ENCODE measurements around the gene PLCB1. TPM values are rescaled to one million over a fixed set of nuclear protein-coding genes. Genes with fewer than 3 reads are reported as not detected.

The PLCB1 gene
- total and polyA plus RNA-seq, 4 donors = 1.6 to 43.8 (median 6.1) TPM

DNA sequence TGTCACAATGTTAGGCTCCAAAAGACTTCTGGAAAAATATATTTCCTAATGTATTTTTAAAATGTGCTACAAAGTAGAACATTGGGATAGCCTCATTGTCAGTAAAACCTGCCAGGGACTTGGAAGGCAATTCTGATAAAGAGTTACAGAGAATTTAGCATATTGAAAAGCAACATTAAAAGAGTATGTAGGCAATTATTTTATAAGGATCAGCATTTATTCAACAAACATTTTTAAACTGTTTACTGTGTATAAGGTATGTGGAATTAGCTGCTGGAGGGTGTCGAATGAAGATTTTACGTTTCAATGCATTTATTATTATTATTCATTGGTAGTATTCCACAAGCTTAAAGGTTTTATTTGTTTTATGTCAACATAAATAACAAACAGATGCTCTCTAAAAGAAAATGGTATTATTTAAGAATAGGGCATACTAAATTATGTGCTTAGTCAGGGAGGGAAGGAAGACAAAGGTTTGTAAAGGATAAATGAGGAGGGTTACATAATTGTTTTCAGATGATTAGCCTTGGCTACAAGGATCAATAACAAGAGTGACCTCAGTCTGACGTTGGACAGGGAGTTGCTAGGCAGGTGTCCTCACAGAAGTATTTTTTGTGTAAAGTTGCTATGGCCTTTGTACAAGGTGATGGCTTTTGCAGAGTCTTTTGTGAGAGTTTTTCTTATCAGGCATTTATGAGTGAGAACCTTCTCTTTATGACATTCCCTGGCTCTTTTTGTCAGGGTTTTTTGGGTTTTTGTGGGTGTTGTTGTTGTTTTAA, 623.5 kb downstream of the PLCB1 start:
- no peak overlapping the region for H3K4me3 ChIP-seq
- no peak for ATAC-seq (ENCODE audit: insufficient read depth, low FRiP score)
- H3K27ac ChIP-seq (ENCODE audit: low read depth in 1 of 2, low read length in 1 of 2) = no peak overlapping the region

GRCh38 chr20:8756410-8756809, 624.3 kb downstream of the PLCB1 start:
- 82 to 87% methylated on average over 2 of the region's 2 CpGs for WGBS, 2 donors
- no peak for TF ChIP-seq CTCF (IDR thresholded peaks at IDR 0.05; ENCODE audit: control extremely low read depth, extremely low read depth)
- Histone ChIP-seq H3K9ac (ENCODE audit: insufficient read depth in 1 of 2, low read length in 2 of 2) (no peak overlapping the region), H3K4me3 (no peak overlapping the region), H3K4me1 (ENCODE audit: control insufficient read depth in 5 of 5, insufficient read depth in 5 of 5, low read length in 5 of 5) (peaks cover 0 to 3% (median 0%) of the 10 kb centered on the region in 5 donors), H3K36me3 (ENCODE audit: control insufficient read depth in 4 of 4, insufficient read depth in 4 of 4, low read length in 4 of 4) (peaks cover 0 to 2% (median 0%) of the 10 kb centered on the region in 4 donors), H3K27me3 (ENCODE audit: control insufficient read depth in 3 of 3, insufficient read depth in 3 of 3, low read length in 2 of 3) (no peaks in the 10 kb centered on the region), H3K27ac (ENCODE audit: low read depth in 1 of 2, low read length in 1 of 2) (no peak overlapping the region), H3K9me3 (ENCODE audit: control insufficient read depth in 4 of 4, insufficient read depth in 3 of 4, low read length in 3 of 4) (no peaks in the 10 kb centered on the region)
- DNase-seq (no peak), ATAC-seq (ENCODE audit: insufficient read depth, low FRiP score) (peak; percentile 27)

More for the DNA sequence above, 623.5 kb downstream of the PLCB1 start:
- Histone ChIP-seq H3K4me1 (ENCODE audit: control insufficient read depth in 5 of 5, insufficient read depth in 5 of 5, low read length in 5 of 5) (peaks cover 0 to 3% (median 0%) of the 10 kb centered on the region in 5 donors), H3K9ac (ENCODE audit: insufficient read depth in 1 of 2, low read length in 2 of 2) (no peak overlapping the region), H3K27me3 (ENCODE audit: control insufficient read depth in 3 of 3, insufficient read depth in 3 of 3, low read length in 2 of 3) (no peaks in the 10 kb centered on the region), H3K36me3 (ENCODE audit: control insufficient read depth in 4 of 4, insufficient read depth in 4 of 4, low read length in 4 of 4) (no peaks in the 10 kb centered on the region), H3K9me3 (ENCODE audit: control insufficient read depth in 4 of 4, insufficient read depth in 3 of 4, low read length in 3 of 4) (no peaks in the 10 kb centered on the region)
- no peak for TF ChIP-seq CTCF (IDR thresholded peaks at IDR 0.05; ENCODE audit: control extremely low read depth, extremely low read depth)
- DNase-seq = peak in 1 of 3 donors; percentile 12
- WGBS, 2 donors = 79 to 85% methylated on average over 3 of the region's 3 CpGs

DNA sequence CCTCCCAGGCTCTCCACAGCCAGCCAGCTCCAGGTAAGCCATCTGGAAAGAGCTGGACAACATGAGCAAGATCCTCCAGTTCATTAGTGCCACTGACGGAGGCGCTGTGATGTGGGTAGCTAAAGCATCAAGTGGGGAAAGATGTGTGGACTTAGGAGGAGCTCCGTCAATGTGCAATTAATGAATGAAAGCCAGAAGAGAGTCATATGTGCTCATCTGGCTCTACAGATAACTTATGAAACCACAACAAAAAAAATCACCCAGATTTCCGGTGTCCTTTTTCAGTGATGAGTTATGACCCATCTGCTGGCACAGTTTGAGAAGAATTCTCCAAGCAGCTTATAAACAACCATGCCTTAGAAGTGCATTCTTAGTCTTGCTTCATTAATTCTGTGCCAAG, 625.1 kb downstream of the PLCB1 start:
- no peak overlapping the region for H3K4me3 ChIP-seq
- TF ChIP-seq CTCF (IDR thresholded peaks at IDR 0.05; ENCODE audit: control extremely low read depth, extremely low read depth) = no peak
- DNase-seq (peak in 2 of 3 donors; percentile 53 to 71), ATAC-seq (ENCODE audit: insufficient read depth, low FRiP score) (no peak)
- WGBS, 2 donors = 67 to 74% methylated on average over 4 of the region's 4 CpGs
- H3K9me3 ChIP-seq (ENCODE audit: control insufficient read depth in 4 of 4, insufficient read depth in 3 of 4, low read length in 3 of 4) = no peaks in the 10 kb centered on the region
- H3K9ac ChIP-seq (ENCODE audit: insufficient read depth in 1 of 2, low read length in 2 of 2) = no peak overlapping the region
- H3K27ac ChIP-seq (ENCODE audit: low read depth in 1 of 2, low read length in 1 of 2) = no peak overlapping the region
- H3K4me1 ChIP-seq (ENCODE audit: control insufficient read depth in 5 of 5, insufficient read depth in 5 of 5, low read length in 5 of 5) = peaks cover 0 to 3% (median 0%) of the 10 kb centered on the region in 5 donors
- no peaks in the 10 kb centered on the region for H3K27me3 ChIP-seq (ENCODE audit: control insufficient read depth in 3 of 3, insufficient read depth in 3 of 3, low read length in 2 of 3)
- peaks cover 0 to 2% (median 0%) of the 10 kb centered on the region in 4 donors for H3K36me3 ChIP-seq (ENCODE audit: control insufficient read depth in 4 of 4, insufficient read depth in 4 of 4, low read length in 4 of 4)
